OCI-LY3 (cell line): ENCODE data around the gene ZNF407.

Experiments
- EZH2phosphoT487 ChIP-seq: fragments of 200-600 bp; shearing (Covaris generic); IDR thresholded peaks from 2 replicates; pipeline ENCODE4 v1.6.1; 2018; ENCODE audit warnings: antibody characterized with exemption, mixed run types, low read depth
- TF ChIP-seq, protein P1 (sequence below): fragments of 200-600, 300-600 bp; sonication (generic); IDR thresholded peaks from 2 replicates; pipeline ENCODE4 v1.5.1; 2014; ENCODE audit warnings: antibody characterized with exemption, low read length, low read depth

DNA sequence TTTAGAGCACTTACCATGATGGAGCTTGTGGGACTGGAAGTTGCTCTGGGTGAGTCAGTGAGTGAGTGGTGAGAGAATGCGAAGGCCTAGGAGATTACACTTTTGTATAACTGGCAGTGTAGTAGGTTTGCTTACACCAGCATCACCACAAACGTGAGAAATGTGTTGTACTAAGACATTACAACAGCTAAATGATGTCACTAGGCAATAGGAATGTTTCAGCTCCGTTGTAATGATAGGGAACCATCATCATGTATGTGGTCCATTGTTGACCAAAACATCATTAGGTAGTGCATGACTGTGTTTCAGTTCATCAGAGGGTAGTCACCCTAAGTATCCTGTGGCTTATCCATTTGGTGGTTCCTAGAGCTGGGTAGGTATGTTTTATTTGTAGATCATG lies 11.9 kb downstream of the ZNF407 start:
- TF ChIP-seq, protein P1, sequence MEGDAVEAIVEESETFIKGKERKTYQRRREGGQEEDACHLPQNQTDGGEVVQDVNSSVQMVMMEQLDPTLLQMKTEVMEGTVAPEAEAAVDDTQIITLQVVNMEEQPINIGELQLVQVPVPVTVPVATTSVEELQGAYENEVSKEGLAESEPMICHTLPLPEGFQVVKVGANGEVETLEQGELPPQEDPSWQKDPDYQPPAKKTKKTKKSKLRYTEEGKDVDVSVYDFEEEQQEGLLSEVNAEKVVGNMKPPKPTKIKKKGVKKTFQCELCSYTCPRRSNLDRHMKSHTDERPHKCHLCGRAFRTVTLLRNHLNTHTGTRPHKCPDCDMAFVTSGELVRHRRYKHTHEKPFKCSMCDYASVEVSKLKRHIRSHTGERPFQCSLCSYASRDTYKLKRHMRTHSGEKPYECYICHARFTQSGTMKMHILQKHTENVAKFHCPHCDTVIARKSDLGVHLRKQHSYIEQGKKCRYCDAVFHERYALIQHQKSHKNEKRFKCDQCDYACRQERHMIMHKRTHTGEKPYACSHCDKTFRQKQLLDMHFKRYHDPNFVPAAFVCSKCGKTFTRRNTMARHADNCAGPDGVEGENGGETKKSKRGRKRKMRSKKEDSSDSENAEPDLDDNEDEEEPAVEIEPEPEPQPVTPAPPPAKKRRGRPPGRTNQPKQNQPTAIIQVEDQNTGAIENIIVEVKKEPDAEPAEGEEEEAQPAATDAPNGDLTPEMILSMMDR: no peak
- TF ChIP-seq EZH2phosphoT487: no peak
